HG03520 (cell line): ENCODE data around the gene MARCHF10.

Experiments used
- ATAC-seq: cut with Tn5 transposase; IDR thresholded peaks from one replicate; pipeline ENCODE4 v1.9.1; 2021; ENCODE audit warnings: mild to moderate bottlenecking, moderate library complexity; ENCODE audit not compliant: unreplicated experiment

Gene MARCHF10

DNA sequence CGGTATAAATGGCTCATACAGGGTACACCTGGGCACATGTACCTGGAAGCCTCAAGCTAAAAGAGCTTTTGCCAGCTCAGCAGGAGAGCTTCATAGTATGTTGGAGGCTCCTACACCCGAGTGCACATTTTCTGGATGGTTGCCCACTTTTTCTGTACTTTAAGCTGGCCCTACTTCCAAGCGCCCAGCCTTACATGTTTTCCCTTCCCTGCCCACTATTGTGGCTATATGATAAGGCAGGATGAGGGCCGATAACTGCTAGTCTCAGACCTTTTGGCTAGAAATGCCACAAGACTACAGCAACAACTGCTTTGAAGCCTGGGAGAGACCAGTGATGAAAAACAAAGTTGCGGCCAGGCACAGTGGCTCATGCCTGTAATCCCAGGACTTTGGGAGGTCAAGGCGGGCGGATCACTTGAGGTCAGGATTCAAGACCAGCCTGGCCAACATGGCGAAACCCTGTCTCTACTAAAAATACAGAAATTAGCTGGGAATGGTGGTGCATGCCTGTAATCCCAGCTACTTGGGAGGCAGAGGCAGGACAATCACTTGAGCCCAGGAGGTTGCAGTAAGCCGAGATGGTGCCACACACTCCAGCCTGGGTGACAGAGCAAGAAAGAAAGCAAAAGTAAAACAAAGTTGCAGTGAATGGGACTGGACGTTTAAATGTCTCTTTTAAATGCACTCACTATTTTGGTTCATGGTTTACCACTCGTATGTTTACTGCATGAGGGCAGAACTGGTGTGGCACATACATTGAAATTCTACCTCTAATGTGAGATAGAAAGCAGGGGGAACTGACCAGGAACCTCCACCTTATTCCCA is 14.2 kb upstream of the MARCHF10 start:
- no peak for ATAC-seq

DNA sequence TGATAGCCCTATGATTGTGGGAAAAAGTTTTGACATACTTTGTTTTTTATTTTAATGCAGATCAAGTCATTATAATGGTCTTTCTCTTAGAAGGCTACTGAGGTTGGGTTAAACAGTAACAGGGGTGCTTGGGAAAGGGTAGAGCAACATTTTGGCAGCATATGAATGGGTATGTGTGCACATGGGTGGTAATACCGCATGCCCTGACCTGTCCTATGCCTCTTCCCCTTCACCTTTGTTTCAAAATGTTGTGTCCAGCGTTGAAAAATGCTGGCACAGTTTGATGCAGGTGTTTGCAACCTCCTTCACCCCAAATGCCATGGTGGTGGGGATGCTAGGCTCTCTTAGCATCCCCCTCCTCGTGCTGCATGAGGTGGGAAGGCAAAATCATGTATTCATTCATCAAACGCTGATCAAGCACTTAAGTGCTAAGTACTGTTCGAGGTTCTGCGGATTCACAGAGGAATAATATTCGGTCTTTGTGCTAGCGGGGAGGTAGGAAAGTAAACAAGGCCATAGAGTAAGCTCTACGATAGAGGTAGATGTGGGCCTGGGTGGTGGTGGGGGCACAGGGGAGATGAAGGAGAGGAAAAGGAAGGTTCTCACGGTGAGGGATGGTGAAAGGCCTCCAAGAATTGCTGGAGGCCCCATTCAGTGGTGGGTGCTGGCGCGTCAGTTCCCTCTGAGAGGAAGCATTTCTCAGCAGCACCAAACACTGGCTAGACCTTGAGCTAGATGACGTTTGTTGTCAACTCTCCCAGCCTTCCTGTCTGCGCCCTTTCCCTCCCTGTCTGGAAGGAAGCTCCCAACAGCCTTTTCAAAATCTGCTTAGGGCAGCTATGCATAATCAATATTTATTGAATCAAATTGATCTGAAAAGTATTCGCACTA is 13.3 kb upstream of the MARCHF10 start:
- ATAC-seq: no peak

DNA sequence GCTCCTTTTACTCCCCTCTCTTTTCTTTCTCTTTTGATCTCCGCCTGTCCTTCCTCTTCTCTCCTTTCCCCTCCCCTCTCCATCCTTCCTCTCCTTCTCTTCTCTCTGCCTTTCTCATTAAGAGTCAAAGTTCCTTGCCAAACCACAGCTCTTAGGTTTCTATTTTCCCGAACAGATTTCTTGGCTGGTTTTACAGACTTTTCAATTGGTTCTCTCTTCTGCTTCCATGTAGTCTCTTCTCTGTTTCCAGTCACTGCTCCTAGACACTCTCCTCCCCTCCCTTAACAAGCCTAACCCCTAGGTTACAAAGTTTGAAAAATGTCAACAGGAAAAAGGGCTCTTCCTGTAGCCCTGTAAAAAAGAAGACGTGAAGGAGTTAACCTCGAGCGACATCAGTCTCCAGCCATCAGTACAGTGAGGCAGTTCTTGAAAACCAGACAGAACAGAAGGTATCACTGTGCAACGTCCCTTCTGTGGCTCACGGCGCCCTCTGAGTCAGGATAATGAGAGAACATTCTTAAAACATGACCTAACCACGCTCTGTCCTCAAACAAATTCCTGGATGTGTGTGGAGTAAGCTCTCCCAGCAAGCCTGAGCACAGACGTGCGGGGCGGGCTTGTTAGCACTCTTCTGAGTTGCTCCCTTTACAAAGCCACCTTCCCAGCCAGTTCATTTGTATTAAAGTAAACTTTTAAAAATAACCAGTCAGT is 11.6 kb upstream of the MARCHF10 start:
- no peak for ATAC-seq

DNA sequence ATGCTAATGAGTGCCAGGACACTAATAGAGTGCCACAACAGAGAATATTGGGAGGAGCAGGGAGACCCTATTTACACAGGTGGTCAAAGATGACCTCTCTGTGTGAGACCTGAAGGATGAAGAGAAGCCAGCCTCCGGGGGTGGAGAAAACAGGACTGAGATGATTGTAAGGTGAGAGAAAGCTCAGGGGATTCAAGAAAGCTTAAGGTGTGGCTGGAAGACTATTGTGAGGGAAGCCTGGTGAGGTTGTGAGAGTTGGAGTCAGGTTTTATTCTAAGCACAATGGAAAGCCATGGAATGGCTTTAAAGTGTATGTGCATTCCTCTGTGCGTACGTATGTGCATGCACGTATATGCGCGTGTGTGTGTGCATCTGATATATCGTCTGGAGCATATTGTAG is 10.4 kb upstream of the MARCHF10 start:
- no peak for ATAC-seq

DNA sequence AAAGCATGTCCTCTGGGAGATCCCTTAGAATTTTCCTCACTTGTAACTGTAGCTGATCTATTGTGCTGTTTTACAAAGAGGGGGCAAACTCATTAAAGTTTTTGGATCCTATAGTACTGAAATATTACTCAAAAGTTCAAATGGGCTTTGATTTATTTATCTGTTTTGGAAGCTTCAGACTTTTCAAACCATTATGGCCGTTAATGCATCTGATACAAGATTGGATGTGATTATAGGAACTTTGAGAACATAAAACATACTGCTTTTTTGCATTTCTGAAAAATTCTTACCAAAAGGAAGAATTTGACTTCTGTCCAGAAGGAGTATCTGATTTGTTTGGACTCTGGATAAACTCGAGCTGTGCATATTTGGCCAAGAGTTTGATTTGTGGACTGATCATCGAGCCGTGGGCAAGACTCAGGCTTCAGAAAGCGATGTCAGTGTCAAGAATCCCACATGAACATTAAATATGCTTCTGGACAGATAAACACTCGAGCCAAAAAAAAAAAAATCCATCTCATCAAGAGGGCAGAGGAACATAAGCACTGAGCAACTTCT is 8.2 kb upstream of the MARCHF10 start:
- ATAC-seq: no peak

DNA sequence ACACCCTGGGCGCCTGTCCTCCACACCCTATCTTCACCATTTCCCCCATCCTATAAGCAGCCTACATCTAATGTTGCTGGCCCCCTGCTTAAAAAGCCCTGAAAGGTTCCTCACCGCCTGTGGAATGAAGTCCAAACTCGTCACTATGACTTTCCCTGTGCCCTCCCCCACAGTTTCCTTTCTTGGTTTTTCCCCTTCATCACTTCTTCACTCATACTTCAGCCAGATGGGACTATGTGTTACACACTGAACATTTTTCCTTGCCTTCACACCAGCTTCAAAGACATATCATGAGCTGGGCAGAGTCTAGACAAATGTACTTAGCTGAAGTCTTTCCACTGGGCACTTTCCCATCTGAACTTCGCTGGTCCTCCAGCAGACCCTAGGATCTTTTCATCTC is 1.5 kb upstream of the MARCHF10 start:
- no peak for ATAC-seq

DNA sequence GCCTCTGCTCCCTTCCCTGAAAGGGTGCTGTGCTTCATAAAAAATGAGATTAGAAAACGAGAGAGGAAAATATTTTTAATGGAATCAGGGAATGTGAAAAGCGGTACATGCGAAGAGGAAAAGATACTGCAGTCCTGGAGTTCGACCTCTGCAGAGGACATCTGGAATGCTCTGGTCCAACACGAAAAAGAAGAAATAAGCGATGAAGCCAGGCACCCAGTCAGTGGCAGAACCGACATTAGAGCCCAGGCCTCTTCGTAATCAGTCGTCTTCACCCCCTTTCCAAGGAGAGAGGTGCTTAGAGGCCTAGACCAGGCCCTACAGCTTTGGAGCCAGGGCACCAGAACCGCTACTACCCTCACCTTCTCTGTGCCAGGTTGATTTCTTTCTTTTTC is 459 bp upstream of the MARCHF10 start:
- no peak for ATAC-seq

DNA sequence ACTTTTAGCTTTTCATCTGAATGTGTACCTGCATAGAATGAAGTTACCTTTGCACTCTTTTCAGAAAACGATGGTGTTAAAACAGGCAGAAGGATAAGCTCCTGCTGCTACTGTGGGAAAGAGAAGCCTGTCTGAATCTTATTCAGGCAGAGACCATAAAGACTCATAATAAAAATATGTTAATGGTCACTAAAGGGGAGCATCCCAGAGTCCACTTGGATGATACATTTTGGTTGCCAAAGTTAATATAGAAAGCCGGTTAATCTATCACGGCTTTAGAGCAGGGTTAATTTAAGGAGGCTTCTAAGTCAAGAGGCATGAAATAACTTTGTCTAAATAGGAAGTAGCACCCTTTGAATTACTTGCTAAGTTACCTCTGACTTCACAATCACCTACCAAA is 2.9 kb downstream of the MARCHF10 start:
- no peak for ATAC-seq

DNA sequence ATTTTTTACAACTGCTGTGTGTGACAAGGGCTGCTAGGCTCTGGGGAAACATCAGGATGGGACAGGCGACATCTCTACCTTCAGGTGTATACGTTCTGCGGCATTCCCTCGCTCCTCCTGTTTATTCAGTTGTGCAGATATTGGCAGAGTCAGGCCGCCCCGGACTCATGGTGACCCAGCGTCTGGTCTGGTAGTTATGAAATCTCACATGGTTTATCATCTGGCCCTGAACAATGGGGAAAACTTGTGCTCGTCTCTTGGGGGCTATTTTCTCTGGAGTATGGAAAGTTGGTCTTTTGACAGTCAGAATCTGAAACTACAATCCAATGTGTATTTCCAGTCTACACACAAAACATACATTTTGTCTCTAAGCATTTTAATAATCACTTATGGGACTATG is 3.3 kb downstream of the MARCHF10 start:
- ATAC-seq: no peak

DNA sequence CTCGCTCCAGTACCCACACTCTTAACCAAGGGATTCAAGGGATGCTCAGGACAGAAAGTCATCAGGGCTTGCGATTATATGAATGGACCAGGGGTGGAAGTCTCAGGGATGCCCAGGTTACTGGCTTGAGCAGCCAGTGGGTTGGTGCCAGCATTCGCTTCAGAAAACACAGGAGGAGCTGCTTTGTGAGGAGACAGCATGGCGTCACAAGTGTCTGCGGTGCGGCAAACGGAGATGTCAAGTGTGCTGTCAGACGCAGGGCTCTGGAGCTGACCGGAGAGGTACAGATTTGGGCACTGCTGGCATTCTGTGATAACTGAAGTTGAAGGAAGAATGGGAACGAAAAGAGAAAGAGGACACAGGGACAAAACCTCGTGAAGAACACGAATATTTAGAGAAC is 4.1 kb downstream of the MARCHF10 start:
- no peak for ATAC-seq

DNA sequence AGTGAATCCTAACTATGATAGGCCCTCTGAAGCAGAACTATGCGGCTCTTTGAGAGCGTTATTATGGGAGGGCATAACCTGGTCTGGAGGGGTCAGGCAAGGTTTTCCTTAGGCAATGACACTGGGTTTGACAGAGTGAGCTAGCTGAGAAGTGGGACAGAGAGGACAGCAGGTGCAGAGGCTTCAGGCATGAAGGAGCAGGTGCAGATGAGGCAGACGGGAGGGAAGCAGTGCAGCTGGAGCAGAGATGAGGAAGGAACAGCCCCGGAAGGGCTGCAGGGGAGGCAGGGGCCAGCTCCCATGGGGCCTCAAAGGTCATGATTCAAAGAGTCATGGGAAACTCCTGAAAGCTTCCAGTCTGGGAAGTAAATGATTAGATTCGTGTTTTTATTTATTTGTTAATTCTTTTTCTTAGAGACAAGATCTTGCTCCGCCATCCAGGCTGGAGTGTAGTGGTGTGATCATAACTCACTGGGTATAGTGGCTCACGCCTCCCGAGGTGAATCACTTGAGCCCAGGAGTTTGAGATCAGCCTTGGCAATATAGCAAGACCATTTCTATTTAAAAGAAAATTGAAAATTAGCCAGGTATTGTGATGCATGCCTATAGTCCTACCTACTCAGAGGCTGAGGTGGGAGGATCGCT is 5.4 kb downstream of the MARCHF10 start:
- no peak for ATAC-seq

DNA sequence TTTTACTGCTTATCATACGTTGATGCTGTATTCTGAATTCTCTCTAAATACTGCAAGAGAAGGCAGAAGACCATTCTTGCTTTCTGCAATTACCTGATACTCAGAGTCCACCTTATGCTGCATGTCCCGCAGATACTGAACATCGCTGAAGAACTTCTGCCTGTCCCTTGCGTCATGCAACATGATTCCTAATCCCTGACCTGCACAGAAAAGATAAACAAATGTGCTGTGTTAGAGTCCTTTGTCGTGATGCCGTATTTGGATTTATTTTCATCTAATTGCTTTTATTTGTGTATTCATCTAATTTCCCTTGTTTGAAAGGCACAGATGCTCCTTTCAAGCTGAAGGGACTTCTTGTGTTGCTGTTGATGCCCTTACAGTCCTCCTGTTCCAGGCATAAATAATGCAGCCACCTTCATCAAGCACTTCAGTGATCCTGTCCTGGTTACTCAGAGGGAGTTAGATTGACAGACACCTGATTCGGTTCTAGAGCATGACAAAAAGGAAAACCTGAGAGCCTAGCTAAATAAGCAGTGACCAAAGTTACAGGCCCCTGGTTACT is 6.5 kb downstream of the MARCHF10 start:
- no peak for ATAC-seq

DNA sequence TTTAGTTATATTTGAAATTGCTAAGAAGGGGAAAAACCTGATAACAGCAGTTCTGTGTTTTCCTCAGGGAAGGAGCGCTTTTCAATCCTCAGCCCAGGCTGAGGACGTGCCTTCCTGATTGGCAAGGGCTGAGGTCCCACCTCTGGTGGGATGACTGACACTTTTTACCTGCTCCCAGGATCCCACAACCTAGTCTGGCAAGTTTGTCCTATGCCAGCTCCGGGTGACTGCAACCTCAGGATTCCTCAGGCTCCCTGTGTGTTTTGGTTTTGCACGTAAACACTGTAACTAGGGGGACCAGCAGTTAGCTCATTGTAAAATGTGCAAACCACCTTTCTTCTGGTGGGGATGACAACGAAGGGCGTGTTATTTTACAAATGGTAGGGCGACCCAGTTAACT is 7.5 kb downstream of the MARCHF10 start:
- no peak for ATAC-seq

DNA sequence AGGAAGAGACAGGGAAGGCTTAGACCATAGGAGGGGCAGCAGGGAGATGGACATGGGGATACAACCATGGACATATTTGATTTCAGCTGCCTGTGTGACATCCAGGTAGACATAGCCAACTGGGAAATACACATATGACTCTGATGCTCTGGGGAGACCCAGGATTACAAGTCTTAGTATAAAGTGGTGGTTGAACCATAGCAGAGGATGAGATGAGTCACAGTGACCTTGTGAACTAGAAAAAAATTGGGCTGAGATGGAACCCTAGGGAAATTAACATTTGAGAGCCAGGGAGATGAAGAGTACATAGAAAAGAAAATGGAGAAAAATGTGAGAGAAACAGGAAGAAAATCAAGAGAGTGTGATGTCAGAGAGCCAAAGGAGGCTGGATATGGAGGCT is 10.2 kb downstream of the MARCHF10 start:
- no peak for ATAC-seq

DNA sequence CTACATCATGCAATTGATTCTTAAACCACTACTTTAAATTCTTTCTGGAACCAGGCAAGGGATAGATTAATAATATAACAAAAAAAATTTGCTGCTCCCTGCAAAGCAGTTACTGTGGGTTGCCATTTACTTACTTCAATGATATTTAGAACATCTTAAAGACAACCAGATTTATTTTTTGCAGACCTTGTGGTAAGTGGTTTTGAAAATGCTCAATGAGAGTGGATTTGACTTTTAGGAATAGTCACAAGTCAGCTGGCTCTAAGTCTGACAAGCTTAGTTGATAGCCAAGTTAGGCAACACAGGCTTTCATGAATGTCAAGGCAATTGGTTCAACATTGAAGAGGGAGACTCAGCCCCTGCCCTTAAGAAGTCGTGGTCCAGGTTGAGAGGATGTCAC is 11.8 kb downstream of the MARCHF10 start:
- ATAC-seq: no peak

DNA sequence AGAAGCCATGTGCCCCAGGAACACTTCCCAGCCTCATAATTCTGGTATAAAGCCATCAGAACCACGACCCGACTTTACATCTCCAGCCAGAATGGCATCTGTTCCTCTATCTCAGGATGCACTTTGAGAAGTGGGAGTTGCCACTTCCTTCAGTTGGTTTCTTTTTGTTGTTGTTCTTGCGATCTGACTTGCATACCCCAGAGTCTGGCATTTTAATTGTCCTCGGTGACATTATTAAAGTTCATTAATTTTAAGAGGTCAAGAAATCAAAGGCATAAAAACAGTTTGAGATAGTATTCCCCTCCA is 13.5 kb downstream of the MARCHF10 start:
- ATAC-seq: no peak

DNA sequence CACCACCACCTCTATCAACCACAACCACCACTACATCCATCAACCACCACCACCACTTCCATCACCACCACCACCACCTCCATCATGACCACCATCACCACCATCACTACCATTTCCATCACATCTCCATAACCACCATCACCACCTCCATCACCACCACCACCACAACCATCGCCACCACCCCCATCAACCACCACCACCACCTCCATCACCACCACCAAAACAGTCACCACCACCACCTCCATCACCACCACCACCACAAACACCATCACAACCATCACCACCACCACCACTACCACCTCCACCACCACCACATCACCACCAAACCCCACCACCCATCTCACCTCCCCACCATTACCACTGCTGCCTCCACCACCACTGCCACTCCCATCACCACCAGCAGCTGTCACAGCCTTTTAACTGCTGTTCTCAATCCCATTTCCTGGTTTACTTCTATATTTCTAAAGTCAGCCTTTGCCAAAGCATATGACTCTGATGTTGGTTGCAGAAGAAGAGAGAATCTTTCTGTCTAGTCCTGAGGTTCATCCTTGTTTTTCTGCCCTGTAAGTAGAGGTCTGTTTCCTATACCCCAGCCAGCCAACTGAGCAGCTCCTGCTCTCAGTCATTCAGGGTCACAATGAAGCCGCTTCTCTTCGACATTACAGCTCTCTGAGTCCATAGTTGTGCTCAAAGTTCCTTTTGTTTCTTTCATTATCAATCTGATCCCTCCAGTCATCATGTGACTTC is 14.0 kb downstream of the MARCHF10 start:
- no peak for ATAC-seq

DNA sequence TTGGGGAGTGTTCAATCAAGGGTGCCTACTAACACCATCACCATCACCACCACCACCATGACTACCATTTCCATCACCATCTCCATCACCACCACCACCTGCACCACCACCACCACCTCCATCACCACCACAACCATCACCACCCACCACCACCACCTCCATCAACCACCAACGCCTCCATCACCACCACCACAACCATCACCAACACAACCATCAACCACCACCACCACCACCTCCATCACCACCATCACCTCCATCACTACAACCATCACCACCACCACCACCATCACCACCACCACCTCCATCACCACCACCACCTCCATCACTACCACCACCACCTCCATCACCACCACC is 15.7 kb downstream of the MARCHF10 start:
- no peak for ATAC-seq

DNA sequence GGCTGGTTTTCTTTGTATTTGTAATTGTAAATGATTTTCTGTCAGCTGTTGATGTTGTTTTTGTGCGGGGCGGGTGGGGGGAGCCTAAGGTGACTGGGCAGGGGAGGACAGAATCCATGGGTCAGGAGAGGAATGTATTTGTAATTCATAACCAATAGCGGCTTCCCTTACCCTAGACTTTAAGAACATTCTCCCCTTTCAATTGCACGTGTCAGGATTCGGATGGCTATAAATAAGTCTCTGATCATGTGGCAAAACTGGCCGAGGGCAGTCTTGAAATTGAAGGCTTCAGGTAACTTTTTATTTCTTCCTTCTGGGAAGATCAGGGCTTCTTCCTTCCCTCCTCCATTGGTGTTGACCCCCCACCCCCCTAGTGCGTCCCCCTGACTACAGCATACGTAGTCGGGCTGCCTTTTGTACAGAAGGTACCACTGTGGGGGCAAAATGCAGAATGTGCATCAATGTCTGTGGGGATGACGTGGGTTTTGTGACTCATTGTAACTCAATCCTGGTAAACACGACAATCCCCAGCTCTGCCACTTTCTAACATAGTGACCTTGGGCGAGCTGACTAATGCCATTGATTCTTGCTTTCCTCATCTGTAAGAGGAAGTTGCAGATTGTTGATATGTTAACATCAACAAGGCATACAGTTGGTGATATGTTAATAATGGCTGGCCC is 16.2 kb downstream of the MARCHF10 start:
- ATAC-seq: no peak
